Erythroblast (primary cell): ENCODE measurements around the gene THSD4.

ENCODE experiments used
- GATA1 ChIP-seq: IDR thresholded peaks from 2 replicates; pipeline ENCODE4 v1.6.1; 2011; ENCODE audit warnings: low read depth, mild to moderate bottlenecking, control low read depth, low read length, moderate library complexity
- POLR2A ChIP-seq: IDR thresholded peaks from 2 replicates; pipeline ENCODE4 v1.6.1; 2011; ENCODE audit warnings: mild to moderate bottlenecking, low read length

- no peak for TF ChIP-seq POLR2A
- no peak for TF ChIP-seq GATA1
Measured at GRCh38 chr15:71386448-71387236, 271.4 kb downstream of the THSD4 start.
